ENCODE data around the gene SULT2B1. TPM values are rescaled to one million over a fixed set of nuclear protein-coding genes. Genes with fewer than 3 reads are reported as not detected.

The SULT2B1 gene
- total RNA-seq, 2 experiments from 2014 or later = not detected

- no peaks in the 10 kb centered on the region for H3K79me2 ChIP-seq (ENCODE audit: insufficient read depth, low read depth, low read length)
- BruUV-seq (replicated peaks) = no TSS peak
- peak overlapping the region; percentile 56 for H3K4me2 ChIP-seq (ENCODE audit: low read length)
- H2AFZ ChIP-seq (ENCODE audit: low read length) = 0 out of 2 replicates have a peak overlapping the region, but pooled peaks have one; percentile 30
- no peak for TF ChIP-seq EZH2phosphoT487 (IDR thresholded peaks at IDR 0.05; ENCODE audit: borderline replicate concordance, low read depth, low read length)
- peak; percentile 94 for TF ChIP-seq CTCF (conservative IDR thresholded peaks at IDR 0.05; ENCODE audit: low read length)
- no peaks in the 10 kb centered on the region for H3K36me3 ChIP-seq (ENCODE audit: insufficient read depth, low read length)
- H3K4me3 ChIP-seq (ENCODE audit: low read depth, low read length, poor library complexity, severe bottlenecking) = peak overlapping the region; percentile 48
- no peaks in the 10 kb centered on the region for H3K9me2 ChIP-seq (ENCODE audit: insufficient read depth, low read length)
- H3K27ac ChIP-seq (ENCODE audit: low read depth, low read length, poor library complexity, severe bottlenecking) = no peak overlapping the region
- peak; percentile 87 for DNase-seq (ENCODE audit: low spot score)
- CTCF ChIA-PET (ENCODE audit: unreplicated experiment) = no interaction called here
- intact Hi-C loops (cut with micrococcal nuclease; ENCODE audit: unreplicated experiment) = no loop called here
- no peaks in the 10 kb centered on the region for H4K20me1 ChIP-seq (ENCODE audit: insufficient read depth, low read length)
- POLR2A ChIA-PET = no interaction called here
- peaks cover 4% of the 10 kb centered on the region for H3K4me1 ChIP-seq (ENCODE audit: insufficient read depth, low read length, poor library complexity, severe bottlenecking)
- no peaks in the 10 kb centered on the region for H3K9me3 ChIP-seq (ENCODE audit: low read length)
Observed at GRCh38 chr19:48588670-48589401, 36.9 kb downstream of the SULT2B1 start.

- Histone ChIP-seq H3K4me2 (ENCODE audit: low read length) (no peak overlapping the region), H3K27ac (ENCODE audit: low read depth, low read length, poor library complexity, severe bottlenecking) (no peak overlapping the region), H2AFZ (ENCODE audit: low read length) (no peak overlapping the region), H3K9me2 (ENCODE audit: insufficient read depth, low read length) (no peaks in the 10 kb centered on the region), H3K4me3 (ENCODE audit: low read depth, low read length, poor library complexity, severe bottlenecking) (no peak overlapping the region), H4K20me1 (ENCODE audit: insufficient read depth, low read length) (no peaks in the 10 kb centered on the region), H3K79me2 (ENCODE audit: insufficient read depth, low read depth, low read length) (no peaks in the 10 kb centered on the region), H3K4me1 (ENCODE audit: insufficient read depth, low read length, poor library complexity, severe bottlenecking) (no peaks in the 10 kb centered on the region), H3K9me3 (ENCODE audit: low read length) (no peaks in the 10 kb centered on the region), H3K36me3 (ENCODE audit: insufficient read depth, low read length) (no peaks in the 10 kb centered on the region)
- TF ChIP-seq CTCF (conservative IDR thresholded peaks at IDR 0.05; ENCODE audit: low read length) (no peak), EZH2phosphoT487 (IDR thresholded peaks at IDR 0.05; ENCODE audit: borderline replicate concordance, low read depth, low read length) (no peak)
- BruUV-seq (replicated peaks) = no TSS peak
- DNase-seq (ENCODE audit: low spot score) = no peak
- intact Hi-C loops (cut with micrococcal nuclease; ENCODE audit: unreplicated experiment) = no loop called here
- ChIA-PET CTCF (ENCODE audit: unreplicated experiment) (no interaction called here), POLR2A (no interaction called here)
Observed at GRCh38 chr19:48591021-48591420, 39.0 kb downstream of the SULT2B1 start.

DNA sequence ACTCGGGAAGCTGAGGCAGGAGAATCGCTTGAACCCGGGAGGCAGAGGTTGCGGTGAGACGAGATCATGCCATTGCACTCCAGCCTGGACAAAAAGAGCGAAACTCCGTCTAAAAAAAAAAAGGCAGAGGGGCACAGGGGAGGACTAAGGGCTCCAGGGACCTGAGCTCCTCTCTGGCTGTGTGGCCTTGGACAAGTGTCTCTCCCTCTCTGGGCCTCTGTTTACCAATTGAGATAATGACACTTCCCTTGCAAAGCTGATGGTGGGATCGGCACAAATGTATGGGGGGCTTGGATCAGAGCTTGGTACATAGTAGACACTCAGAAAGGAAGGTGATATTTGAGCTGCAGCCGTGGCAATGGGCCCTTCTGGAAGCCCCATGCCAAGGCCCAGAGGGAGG, 43.2 kb downstream of the SULT2B1 start:
- Histone ChIP-seq H4K20me1 (ENCODE audit: insufficient read depth, low read length) (no peaks in the 10 kb centered on the region), H3K36me3 (ENCODE audit: insufficient read depth, low read length) (no peaks in the 10 kb centered on the region), H2AFZ (ENCODE audit: low read length) (no peak overlapping the region), H3K9me3 (ENCODE audit: low read length) (no peaks in the 10 kb centered on the region), H3K79me2 (ENCODE audit: insufficient read depth, low read depth, low read length) (no peaks in the 10 kb centered on the region), H3K9me2 (ENCODE audit: insufficient read depth, low read length) (no peaks in the 10 kb centered on the region), H3K27ac (ENCODE audit: low read depth, low read length, poor library complexity, severe bottlenecking) (no peak overlapping the region), H3K4me2 (ENCODE audit: low read length) (no peak overlapping the region), H3K4me3 (ENCODE audit: low read depth, low read length, poor library complexity, severe bottlenecking) (no peak overlapping the region), H3K4me1 (ENCODE audit: insufficient read depth, low read length, poor library complexity, severe bottlenecking) (no peaks in the 10 kb centered on the region)
- TF ChIP-seq CTCF (conservative IDR thresholded peaks at IDR 0.05; ENCODE audit: low read length) = no peak
- TF ChIP-seq EZH2phosphoT487 (IDR thresholded peaks at IDR 0.05; ENCODE audit: borderline replicate concordance, low read depth, low read length) = no peak
- DNase-seq (ENCODE audit: low spot score) = no peak
- intact Hi-C loops (cut with micrococcal nuclease; ENCODE audit: unreplicated experiment) = no loop called here
- BruUV-seq (replicated peaks) = no TSS peak
- CTCF ChIA-PET (ENCODE audit: unreplicated experiment) = no interaction called here
- POLR2A ChIA-PET = interaction anchor here (0.7 kb wide), 1 partner anchor 1420 kb away, joined by 4 read pairs; no protein-coding TSS in a partner anchor
